IPS-20b (cell line): ENCODE results near the gene FHL5.
"Not testable (repeated sequence)": the region's sequence is repeated elsewhere in the genome, so short reads cannot be mapped to it uniquely, and the experiment has no call there.

Experiments
- H3K27ac ChIP-seq: one replicate; pipeline ENCODE4 v1.5.1; 2013; ENCODE audit warnings: low read length
- H3K27me3 ChIP-seq: 2 replicates; pipeline ENCODE4 v1.6.1; 2013; ENCODE audit warnings: mild to moderate bottlenecking, low read length, inconsistent platforms; ENCODE audit not compliant: insufficient read depth
- H3K36me3 ChIP-seq: 2 replicates; pipeline ENCODE4 v1.6.1; 2013; ENCODE audit warnings: low read depth, mild to moderate bottlenecking, inconsistent platforms, low read length, moderate library complexity; ENCODE audit not compliant: insufficient read depth
- H3K4me1 ChIP-seq: 2 replicates; pipeline ENCODE4 v1.6.1; 2013; ENCODE audit warnings: mild to moderate bottlenecking, control low read depth, inconsistent platforms, low read length, moderate library complexity; ENCODE audit not compliant: insufficient read depth
- H3K4me3 ChIP-seq: 2 replicates; pipeline ENCODE4 v1.5.1; 2013; ENCODE audit warnings: mild to moderate bottlenecking, low read length, inconsistent platforms
- H3K9ac ChIP-seq: 2 replicates; pipeline ENCODE4 v1.6.1; 2013; ENCODE audit warnings: low read depth, mild to moderate bottlenecking, inconsistent platforms, low read length, moderate library complexity
- H3K9me3 ChIP-seq: 2 replicates; pipeline ENCODE4 v1.6.1; 2013; ENCODE audit warnings: mild to moderate bottlenecking, low read depth, low read length, inconsistent platforms; ENCODE audit not compliant: insufficient read depth

FHL5 gene

GRCh38 chr6:96554558-96554957, 8.4 kb upstream of the FHL5 start:
- Histone ChIP-seq H3K36me3 (peaks cover 43% of the 10 kb centered on the region), H3K9me3 (no peaks in the 10 kb centered on the region), H3K4me1 (no peaks in the 10 kb centered on the region), H3K4me3 (no peak overlapping the region), H3K27me3 (no peaks in the 10 kb centered on the region), H3K9ac (no peak overlapping the region), H3K27ac (no peak overlapping the region)

- not testable (repeated sequence) for H3K9ac ChIP-seq, H3K4me3 ChIP-seq, H3K4me1 ChIP-seq, H3K9me3 ChIP-seq, H3K27ac ChIP-seq, H3K36me3 ChIP-seq, H3K27me3 ChIP-seq
Observed at GRCh38 chr6:96559740-96560139, 3.2 kb upstream of the FHL5 start.

- Histone ChIP-seq H3K9ac (no peak overlapping the region), H3K27ac (no peak overlapping the region), H3K4me3 (no peak overlapping the region), H3K27me3 (no peaks in the 10 kb centered on the region), H3K4me1 (peaks cover 20% of the 10 kb centered on the region; the same call in 1 of the 2 replicates), H3K36me3 (no peaks in the 10 kb centered on the region), H3K9me3 (no peaks in the 10 kb centered on the region)
Observed at GRCh38 chr6:96563853-96564252, 925 bp downstream of the FHL5 start.

- Histone ChIP-seq H3K27ac (no peak overlapping the region), H3K4me1 (peaks cover 20% of the 10 kb centered on the region; the same call in 1 of the 2 replicates), H3K36me3 (no peaks in the 10 kb centered on the region), H3K9me3 (peaks cover 11% of the 10 kb centered on the region; the same call in 1 of the 2 replicates), H3K9ac (no peak overlapping the region), H3K4me3 (no peak overlapping the region), H3K27me3 (no peaks in the 10 kb centered on the region)
Observed at GRCh38 chr6:96570053-96570452, 7.1 kb downstream of the FHL5 start.

- Histone ChIP-seq H3K4me3 (no peak overlapping the region), H3K36me3 (no peaks in the 10 kb centered on the region), H3K4me1 (peaks cover 20% of the 10 kb centered on the region; the same call in 1 of the 2 replicates), H3K9me3 (peaks cover 11% of the 10 kb centered on the region; the same call in 1 of the 2 replicates), H3K27ac (no peak overlapping the region), H3K9ac (no peak overlapping the region), H3K27me3 (no peaks in the 10 kb centered on the region)
Observed at GRCh38 chr6:96571551-96571950, 8.6 kb downstream of the FHL5 start.

GRCh38 chr6:96575359-96575758, 12.4 kb downstream of the FHL5 start:
- Histone ChIP-seq H3K4me1 (no peaks in the 10 kb centered on the region), H3K9ac (no peak overlapping the region), H3K4me3 (no peak overlapping the region), H3K36me3 (no peaks in the 10 kb centered on the region), H3K27ac (no peak overlapping the region), H3K27me3 (no peaks in the 10 kb centered on the region), H3K9me3 (peaks cover 2% of the 10 kb centered on the region; the same call in 1 of the 2 replicates)

GRCh38 chr6:96576221-96576620, 13.3 kb downstream of the FHL5 start:
- no peaks in the 10 kb centered on the region for H3K36me3 ChIP-seq
- no peaks in the 10 kb centered on the region for H3K27me3 ChIP-seq
- H3K4me1 ChIP-seq: no peaks in the 10 kb centered on the region
- no peak overlapping the region for H3K27ac ChIP-seq
- H3K4me3 ChIP-seq: no peak overlapping the region
- no peaks in the 10 kb centered on the region; the same call in 1 of the 2 replicates for H3K9me3 ChIP-seq
- H3K9ac ChIP-seq: no peak overlapping the region

- Histone ChIP-seq H3K27ac (no peak overlapping the region), H3K36me3 (no peaks in the 10 kb centered on the region), H3K9ac (no peak overlapping the region), H3K9me3 (no peaks in the 10 kb centered on the region), H3K4me3 (no peak overlapping the region), H3K4me1 (no peaks in the 10 kb centered on the region), H3K27me3 (no peaks in the 10 kb centered on the region)
Observed at GRCh38 chr6:96582021-96582420, 19.1 kb downstream of the FHL5 start.

- Histone ChIP-seq H3K4me1 (no peaks in the 10 kb centered on the region), H3K27me3 (no peaks in the 10 kb centered on the region), H3K9me3 (no peaks in the 10 kb centered on the region), H3K4me3 (no peak overlapping the region), H3K27ac (no peak overlapping the region), H3K36me3 (no peaks in the 10 kb centered on the region), H3K9ac (no peak overlapping the region)
Observed at GRCh38 chr6:96582436-96582835, 19.5 kb downstream of the FHL5 start.

- Histone ChIP-seq H3K9me3 (no peaks in the 10 kb centered on the region), H3K27ac (no peak overlapping the region), H3K4me1 (no peaks in the 10 kb centered on the region), H3K9ac (no peak overlapping the region), H3K4me3 (no peak overlapping the region), H3K36me3 (no peaks in the 10 kb centered on the region), H3K27me3 (no peaks in the 10 kb centered on the region)
Observed at GRCh38 chr6:96604420-96604819, 41.5 kb downstream of the FHL5 start.

- Histone ChIP-seq H3K4me3 (no peak overlapping the region), H3K27ac (no peak overlapping the region), H3K9ac (no peak overlapping the region), H3K9me3 (no peaks in the 10 kb centered on the region), H3K4me1 (no peaks in the 10 kb centered on the region), H3K36me3 (no peaks in the 10 kb centered on the region), H3K27me3 (no peaks in the 10 kb centered on the region)
Observed at GRCh38 chr6:96608074-96608473, 45.1 kb downstream of the FHL5 start.

GRCh38 chr6:96610019-96610418, 47.1 kb downstream of the FHL5 start:
- H3K4me3 ChIP-seq: no peak overlapping the region
- H3K27ac ChIP-seq: no peak overlapping the region
- no peaks in the 10 kb centered on the region for H3K27me3 ChIP-seq
- H3K9me3 ChIP-seq: no peaks in the 10 kb centered on the region
- H3K36me3 ChIP-seq: no peaks in the 10 kb centered on the region
- peaks cover 4% of the 10 kb centered on the region; the same call in 1 of the 2 replicates for H3K4me1 ChIP-seq
- H3K9ac ChIP-seq: no peak overlapping the region
